Gastroesophageal sphincter (tissue), 3 donors: ENCODE data around the gene DCTN2.

Experiments used
- EP300 ChIP-seq: sonication (generic); formaldehyde crosslinking; IDR thresholded peaks from one replicate; pipeline ENCODE4 v1.6.1; 2017; ENCODE audit warnings: antibody characterized with exemption, mild to moderate bottlenecking
- POLR2A ChIP-seq, 2 donors: fragments of 450-650 bp; IDR thresholded peaks; one replicate each; pipeline ENCODE4 v1.6.1; 2017; ENCODE audit warnings: antibody characterized with exemption in 2 of 2, mild to moderate bottlenecking in 2 of 2, moderate library complexity in 1 of 2
- TF ChIP-seq, protein P1 (sequence below), 4 experiments: fragments of 200-600 bp in 2 of 4; fragments of 450-650 bp in 2 of 4; sonication (generic) in 1 of 4; IDR thresholded peaks; one replicate each; pipeline ENCODE4 v1.5.1; 2017 to 2019; ENCODE audit warnings: antibody characterized with exemption in 4 of 4, mild to moderate bottlenecking in 2 of 4, moderate library complexity in 2 of 4

- TF ChIP-seq, protein P1, sequence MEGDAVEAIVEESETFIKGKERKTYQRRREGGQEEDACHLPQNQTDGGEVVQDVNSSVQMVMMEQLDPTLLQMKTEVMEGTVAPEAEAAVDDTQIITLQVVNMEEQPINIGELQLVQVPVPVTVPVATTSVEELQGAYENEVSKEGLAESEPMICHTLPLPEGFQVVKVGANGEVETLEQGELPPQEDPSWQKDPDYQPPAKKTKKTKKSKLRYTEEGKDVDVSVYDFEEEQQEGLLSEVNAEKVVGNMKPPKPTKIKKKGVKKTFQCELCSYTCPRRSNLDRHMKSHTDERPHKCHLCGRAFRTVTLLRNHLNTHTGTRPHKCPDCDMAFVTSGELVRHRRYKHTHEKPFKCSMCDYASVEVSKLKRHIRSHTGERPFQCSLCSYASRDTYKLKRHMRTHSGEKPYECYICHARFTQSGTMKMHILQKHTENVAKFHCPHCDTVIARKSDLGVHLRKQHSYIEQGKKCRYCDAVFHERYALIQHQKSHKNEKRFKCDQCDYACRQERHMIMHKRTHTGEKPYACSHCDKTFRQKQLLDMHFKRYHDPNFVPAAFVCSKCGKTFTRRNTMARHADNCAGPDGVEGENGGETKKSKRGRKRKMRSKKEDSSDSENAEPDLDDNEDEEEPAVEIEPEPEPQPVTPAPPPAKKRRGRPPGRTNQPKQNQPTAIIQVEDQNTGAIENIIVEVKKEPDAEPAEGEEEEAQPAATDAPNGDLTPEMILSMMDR (IDR thresholded peaks at IDR 0.05) = no peak
- TF ChIP-seq POLR2A (IDR thresholded peaks at IDR 0.05) (peak; percentile 98 to 99), EP300 (no peak)
Measured at GRCh38 chr12:57520053-57520818, 26.8 kb downstream of the DCTN2 start, which contains the start of gene DDIT3.
